ENCODE results near the gene OLIG1.

Gene OLIG1

GRCh38 chr21:33069994-33070743 is at the start of gene OLIG1:
OLIG1 (plus strand) TSS chr21:33070141; CDS start chr21:33070247, 106 bp downstream.
- no peak within 1 kb of the TSS for H3K27ac ChIP-seq

GRCh38 chr21:33020558-33021100 is 49.3 kb upstream of the OLIG1 start:
- TF ChIP-seq CTCF (IDR thresholded peaks at IDR 0.05; ENCODE audit: low read depth, low read length): no peak
- no peak for DNase-seq
- Histone ChIP-seq H3K27ac (no peak overlapping the region), H3K9me3 (ENCODE audit: severe bottlenecking) (no peaks in the 10 kb centered on the region), H3K27me3 (ENCODE audit: insufficient read depth, low read depth, severe bottlenecking) (peaks cover 25% of the 10 kb centered on the region), H3K36me3 (no peaks in the 10 kb centered on the region), H3K4me3 (ENCODE audit: low read depth, low read length) (peak overlapping the region; percentile 41)

More at GRCh38 chr21:33069994-33070743, at the start of gene OLIG1:
- peak; percentile 77 for DNase-seq
- Histone ChIP-seq H3K9me3 (ENCODE audit: severe bottlenecking) (peaks cover 8% of the 10 kb centered on the region), H3K27me3 (ENCODE audit: insufficient read depth, low read depth, severe bottlenecking) (peaks cover 43% of the 10 kb centered on the region), H3K36me3 (no peaks in the 10 kb centered on the region), H3K4me3 (ENCODE audit: low read depth, low read length) (peak within 1 kb of the TSS; percentile 57)
- no peak for TF ChIP-seq CTCF (IDR thresholded peaks at IDR 0.05; ENCODE audit: low read depth, low read length)

- Histone ChIP-seq H3K36me3 (no peaks in the 10 kb centered on the region), H3K4me3 (ENCODE audit: low read depth, low read length) (no peak overlapping the region), H3K27ac (no peak overlapping the region), H3K27me3 (ENCODE audit: insufficient read depth, low read depth, severe bottlenecking) (peaks cover 30% of the 10 kb centered on the region), H3K9me3 (ENCODE audit: severe bottlenecking) (no peaks in the 10 kb centered on the region)
- no peak for DNase-seq
- TF ChIP-seq CTCF (IDR thresholded peaks at IDR 0.05; ENCODE audit: low read depth, low read length): no peak
These were observed 48.8 kb upstream of the OLIG1 start for GRCh38 chr21:33021150-33021549.

- H3K9me3 ChIP-seq (ENCODE audit: severe bottlenecking): no peaks in the 10 kb centered on the region
- H3K36me3 ChIP-seq: no peaks in the 10 kb centered on the region
- no peak for DNase-seq
- H3K4me3 ChIP-seq (ENCODE audit: low read depth, low read length): no peak overlapping the region
- H3K27ac ChIP-seq: no peak overlapping the region
- peaks cover 35% of the 10 kb centered on the region for H3K27me3 ChIP-seq (ENCODE audit: insufficient read depth, low read depth, severe bottlenecking)
- TF ChIP-seq CTCF (IDR thresholded peaks at IDR 0.05; ENCODE audit: low read depth, low read length): no peak
These were observed 48.3 kb upstream of the OLIG1 start for GRCh38 chr21:33021667-33022066.

GRCh38 chr21:33022489-33022827 is 47.5 kb upstream of the OLIG1 start:
- H3K4me3 ChIP-seq (ENCODE audit: low read depth, low read length): no peak overlapping the region
- H3K27me3 ChIP-seq (ENCODE audit: insufficient read depth, low read depth, severe bottlenecking): peaks cover 42% of the 10 kb centered on the region
- no peak for TF ChIP-seq CTCF (IDR thresholded peaks at IDR 0.05; ENCODE audit: low read depth, low read length)
- H3K36me3 ChIP-seq: no peaks in the 10 kb centered on the region
- H3K27ac ChIP-seq: no peak overlapping the region
- no peak for DNase-seq
- no peaks in the 10 kb centered on the region for H3K9me3 ChIP-seq (ENCODE audit: severe bottlenecking)
